HG02981 (cell line): ENCODE data around the gene ARIH1.

Source experiments
- ATAC-seq: cut with Tn5 transposase; IDR thresholded peaks from one replicate; pipeline ENCODE4 v1.9.1; 2021; ENCODE audit warnings: mild to moderate bottlenecking, moderate library complexity; ENCODE audit not compliant: unreplicated experiment

The ARIH1 gene

DNA sequence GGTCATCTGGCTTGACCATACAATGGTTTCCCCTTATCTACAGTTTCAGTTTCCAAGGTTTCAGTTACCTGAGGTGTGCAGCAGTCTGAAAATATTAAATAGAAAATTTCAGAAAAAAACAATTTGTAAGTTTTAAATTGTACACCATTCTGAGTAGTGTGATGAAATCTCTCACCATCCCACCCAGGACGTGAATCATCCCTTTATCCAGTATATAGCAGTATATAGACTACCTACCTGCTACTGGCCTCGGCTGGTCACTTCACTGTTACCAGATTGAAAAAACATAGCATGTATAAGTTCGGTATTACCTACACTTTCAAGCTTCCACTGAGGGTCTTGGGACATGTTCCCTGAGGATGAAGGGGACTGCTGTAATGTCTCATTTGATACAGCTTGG, 12.0 kb downstream of the ARIH1 start:
- ATAC-seq = no peak

DNA sequence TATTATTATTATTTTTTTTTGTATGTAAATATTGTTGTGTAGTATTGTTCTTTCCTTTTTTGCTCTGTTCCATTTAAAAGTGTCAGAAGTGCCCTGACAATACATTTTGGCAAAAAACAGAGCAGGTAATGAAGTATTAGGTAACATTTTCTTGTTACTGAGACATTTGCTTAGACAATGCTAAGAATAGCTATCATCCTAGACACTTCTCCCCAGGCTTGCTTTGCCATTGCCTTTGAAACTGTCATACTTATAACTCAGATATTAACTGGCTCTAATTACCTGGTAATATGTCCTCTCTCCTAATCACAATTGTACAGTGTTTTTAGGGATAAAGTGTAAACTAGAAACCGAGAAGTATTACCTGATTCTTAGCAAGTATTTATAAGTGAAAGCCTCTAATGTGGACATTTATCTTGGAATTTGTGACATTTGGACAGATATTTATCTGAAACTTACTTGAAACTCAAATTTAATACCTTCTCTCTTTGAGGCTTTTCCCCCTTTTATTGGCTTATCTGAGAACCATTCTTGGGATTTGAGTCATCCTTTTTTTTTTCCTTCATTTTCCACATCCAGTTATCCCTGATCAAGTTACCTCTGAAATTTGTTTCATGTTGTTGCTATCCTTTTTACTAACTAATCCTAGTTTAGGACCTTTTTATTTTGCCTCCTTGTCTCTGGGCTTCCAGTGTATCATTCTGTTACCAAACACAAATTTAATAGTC, 13.1 kb downstream of the ARIH1 start:
- ATAC-seq = no peak

DNA sequence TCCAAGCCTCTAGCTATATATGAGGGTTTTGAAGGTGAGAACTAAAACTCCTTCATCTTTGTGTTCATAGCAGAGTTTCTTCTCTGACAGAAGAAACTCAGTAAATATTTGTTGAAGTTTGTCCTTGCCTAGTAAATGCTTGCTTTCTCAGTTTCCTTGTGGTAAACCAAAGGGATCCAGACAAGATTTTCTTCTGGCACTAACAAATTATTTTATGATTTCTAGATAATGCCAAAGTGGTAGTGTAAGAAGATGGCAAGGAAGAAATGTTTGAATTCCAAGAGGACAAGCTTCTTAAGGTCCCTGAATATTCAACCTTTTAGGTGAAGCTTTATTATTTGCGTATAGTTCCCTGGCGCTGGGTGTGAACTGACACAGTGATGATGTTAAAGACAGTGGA, 14.4 kb downstream of the ARIH1 start:
- ATAC-seq = no peak

DNA sequence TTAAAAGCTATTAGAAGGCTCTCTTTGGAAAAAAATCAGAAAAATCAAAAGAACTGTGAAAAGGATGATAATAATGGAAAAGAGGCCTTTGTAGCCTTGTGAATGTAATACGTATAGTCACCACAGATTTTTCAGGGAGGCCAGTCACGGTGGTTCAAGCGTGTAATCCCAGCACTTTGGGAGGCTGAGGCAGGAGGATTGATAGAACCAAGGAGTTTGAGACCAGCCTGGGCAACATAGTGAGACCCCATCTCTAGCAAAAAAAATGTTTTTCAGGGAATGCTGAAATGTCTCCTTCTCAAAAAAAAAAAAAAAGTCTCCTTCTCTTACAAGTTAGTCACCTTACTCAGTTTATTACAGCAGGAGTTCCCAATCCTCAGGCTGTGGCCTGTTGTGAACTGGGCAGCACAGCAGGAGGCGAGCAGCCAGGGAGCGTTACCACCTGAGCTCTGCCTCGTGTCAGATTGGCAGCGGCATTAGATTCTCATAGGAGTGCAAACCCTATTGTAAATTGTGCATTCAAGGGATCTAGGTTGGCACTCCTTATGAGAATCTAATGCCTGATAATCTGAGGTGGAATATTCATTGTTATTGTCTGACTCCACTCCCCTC, 15.9 kb downstream of the ARIH1 start:
- ATAC-seq = no peak

DNA sequence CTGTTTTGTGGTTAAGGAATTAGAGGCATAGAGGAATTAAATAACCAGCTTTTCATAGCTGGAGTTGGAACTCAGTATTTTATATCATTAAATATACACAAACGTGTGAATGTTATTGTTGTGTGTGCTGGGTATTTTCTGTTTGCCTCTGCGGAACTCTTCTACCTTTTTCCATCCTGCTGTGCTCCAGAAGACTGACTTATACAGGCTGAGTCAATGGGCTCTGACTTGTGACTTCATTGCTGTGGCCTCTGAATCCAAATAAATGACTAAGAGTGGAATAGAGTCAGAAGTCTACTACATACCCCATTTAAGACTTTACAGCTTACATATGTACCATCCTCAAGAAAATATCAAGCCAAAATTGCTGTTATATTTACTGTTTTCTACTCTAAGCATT, 17.6 kb downstream of the ARIH1 start:
- ATAC-seq = no peak

DNA sequence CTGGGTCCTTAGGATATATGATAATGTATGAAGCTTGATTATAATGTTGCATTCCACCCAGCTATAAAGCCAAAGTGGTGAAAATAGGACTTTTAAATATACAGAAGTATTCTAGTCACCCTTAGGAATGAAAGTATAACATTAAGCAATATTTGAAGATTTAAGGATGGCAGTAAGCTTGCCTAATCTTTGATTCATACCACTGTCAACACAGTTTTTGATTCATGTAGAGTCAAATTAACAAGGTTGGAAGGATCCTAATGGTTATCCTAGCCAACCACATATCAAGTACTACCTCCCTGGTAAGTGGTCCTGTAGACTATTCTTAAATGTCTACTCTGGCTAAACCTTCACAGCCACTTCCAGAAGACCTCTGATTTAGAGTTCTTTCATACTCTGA, 18.6 kb downstream of the ARIH1 start:
- no peak for ATAC-seq

DNA sequence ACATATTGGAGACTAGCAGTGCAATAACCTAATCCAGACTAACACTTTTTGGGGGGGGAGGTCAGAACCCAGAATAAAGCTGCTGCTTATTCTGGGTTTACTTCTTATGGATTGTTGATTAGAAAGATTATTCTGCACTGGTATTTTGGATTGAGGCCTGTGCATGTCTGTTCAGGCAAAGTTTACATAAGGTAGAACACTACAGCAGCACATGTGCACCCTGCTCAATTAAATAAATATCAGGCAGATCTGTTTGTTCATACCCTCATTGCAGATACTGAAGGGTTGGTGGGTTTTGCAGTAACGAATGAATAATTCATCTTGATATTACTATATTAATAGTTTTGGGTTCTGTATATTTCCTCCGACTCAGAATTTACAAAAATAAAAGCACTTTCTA, 19.1 kb downstream of the ARIH1 start:
- ATAC-seq = no peak

DNA sequence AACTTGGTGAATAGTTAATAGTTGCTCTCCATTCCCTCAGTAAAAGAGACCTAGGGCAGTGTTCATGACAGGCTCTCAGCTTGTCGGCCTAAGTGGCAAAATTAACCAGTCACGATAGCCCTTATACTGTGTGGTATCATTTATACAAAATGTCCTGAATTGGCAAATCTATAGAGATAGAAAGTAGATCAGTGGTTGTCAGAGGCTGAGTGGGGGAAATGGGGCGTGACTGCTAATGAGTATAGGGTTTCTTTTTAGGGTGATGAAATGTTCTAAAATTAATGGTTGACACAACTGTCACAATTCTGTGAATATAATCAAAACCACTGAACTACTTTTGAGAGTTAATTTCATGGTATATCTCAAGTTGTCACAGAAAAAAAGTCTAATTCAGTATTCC, 20.9 kb downstream of the ARIH1 start:
- ATAC-seq = no peak

DNA sequence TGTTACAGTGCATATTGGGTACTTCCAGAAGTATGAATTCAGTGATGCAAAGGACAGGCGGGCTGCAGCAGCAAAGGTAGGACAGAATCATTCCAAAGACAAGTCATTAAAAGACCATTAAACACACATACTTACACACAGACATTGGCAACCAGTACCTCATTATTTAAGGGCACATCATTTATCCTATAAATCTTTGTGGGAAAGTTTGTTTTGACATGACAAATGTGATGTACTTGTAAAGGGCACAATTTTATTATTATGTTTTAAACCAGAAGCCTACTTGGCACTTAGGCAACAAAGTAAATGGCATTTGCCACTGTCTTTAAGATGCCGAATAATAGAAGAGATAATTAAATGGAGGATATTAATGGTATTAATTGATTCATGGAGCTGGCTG, 22.7 kb downstream of the ARIH1 start:
- no peak for ATAC-seq

DNA sequence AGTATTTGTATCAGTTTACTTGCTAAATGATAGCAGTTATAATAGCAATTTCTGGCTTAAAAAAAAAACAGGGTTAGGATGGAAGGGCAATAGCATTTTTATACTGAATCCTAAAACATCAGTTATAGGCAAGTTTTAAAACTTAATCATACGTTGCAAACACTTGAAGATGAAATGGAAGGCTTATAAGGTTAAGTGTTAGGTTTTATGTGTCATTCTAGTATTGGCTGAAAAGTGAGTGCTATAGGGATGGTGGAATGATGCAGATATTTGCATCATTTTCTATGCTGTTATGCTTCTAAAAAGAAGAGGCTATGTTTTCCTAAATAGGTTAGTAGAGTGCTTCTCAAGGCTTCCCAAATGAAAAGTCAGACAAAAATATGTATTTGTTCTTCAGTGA, 23.3 kb downstream of the ARIH1 start:
- ATAC-seq = no peak

DNA sequence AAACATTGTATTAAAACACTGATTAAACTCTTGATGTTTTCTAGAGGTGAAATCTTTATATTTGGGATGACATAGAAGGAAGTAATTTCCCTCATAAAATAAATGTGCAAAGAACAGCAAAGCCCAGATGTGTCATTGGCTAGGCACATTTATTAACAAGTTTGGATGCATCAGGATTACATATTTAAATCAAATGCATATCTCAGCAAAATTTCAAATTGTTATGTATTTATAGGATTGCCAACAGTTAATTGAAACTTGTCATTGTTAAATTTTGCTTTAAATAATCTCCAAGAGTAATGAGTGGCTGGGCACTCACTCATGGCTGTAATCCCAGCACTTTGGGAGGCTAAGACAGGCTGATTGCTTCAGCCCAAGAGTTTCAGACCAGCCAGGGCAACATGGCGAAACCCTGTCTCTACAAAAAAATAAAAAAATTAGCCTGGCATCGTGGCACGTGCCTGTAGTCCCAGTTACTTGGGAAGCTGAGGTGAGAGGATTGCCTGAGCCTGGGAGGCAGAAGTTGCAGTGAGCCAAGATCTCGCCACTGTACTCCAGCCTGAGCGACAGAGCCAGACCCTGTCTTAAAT, 28.2 kb downstream of the ARIH1 start:
- no peak for ATAC-seq

DNA sequence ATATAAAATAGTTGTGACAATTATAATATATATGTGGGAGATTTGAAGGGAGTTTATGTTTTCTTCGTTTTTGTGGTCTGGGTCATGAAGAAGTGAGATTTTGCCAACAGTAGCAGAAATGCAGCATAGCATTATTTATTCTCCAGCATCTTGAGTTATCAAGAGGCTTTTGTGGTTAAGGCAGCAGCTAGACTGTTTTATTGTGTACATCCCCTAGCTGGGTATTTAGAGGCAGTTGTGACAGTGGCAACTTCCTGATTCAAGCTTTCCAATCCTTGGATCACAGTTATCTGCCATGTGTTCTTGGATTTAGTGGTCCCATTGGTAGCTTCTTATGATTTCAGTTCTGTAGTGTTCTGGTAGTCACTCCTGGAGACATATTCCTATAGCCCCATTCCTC, 29.0 kb downstream of the ARIH1 start:
- no peak for ATAC-seq

DNA sequence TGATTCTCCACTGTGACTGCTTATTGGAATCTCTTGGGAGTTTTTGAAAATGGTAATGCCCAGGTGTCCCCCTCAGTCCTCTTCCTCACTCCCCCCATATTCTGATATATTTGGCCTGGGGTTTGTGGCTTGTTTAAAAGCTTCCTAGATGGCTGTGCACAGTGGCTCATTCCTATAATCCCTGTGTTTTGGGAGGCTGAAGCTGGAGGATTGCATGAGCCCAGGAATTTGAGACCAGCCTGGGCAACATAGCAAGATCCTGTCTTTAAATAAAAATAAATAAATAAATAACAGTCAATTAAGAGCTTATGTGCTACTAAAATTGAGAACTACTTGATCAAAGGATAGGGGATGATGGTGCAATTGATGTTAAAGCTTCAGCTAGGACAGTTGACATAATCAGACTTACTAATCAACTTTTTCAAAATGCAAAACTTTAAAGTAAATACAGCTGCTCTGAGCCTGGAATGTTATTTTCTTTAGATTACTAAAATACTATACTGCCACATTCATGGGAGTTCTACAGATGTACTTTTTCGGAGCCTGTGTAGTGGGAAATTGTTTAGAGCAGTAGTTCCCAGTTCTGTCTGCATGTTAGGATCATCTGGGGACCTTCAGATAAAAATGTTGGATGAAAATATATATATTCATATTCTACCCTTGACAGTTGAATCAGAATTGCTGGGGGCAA, 33.4 kb downstream of the ARIH1 start:
- ATAC-seq = no peak

DNA sequence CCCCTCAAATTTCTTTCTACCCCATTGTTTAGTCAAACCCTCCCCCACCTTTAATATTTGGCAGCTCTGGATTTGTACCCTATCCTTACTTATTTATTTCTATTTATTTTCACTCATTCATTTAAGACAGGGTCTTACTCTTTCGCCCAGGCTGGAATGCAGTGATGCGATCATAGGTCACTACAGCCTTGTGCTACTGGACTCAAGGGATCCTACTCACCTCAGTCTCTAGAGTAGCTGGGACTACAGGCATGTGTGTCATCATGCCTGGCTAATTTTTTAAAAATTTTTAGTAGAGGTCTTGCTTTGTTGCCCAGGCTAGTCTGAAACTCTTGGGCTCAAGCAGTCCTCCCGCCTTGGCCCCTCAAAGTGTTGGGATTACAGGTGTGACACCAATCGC, 35.4 kb downstream of the ARIH1 start:
- no peak for ATAC-seq

DNA sequence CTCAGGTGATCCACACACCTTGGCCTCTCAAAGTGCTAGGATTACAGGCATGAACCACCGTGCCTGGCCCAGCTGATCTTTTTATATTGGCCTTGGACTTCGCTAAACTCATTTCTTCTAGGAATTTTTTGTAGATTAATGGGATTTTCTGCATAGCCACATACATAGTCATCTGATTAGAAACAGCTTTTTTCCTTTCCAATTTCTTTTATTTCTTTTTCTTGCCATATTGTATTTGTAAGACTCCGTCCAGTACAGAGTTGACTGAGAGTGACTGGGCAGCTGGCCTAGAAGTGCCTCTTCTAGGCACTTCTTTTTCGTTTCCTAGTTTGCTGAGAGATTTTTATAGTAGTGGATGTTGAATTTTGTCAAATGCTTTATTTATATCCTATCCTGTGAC, 37.4 kb downstream of the ARIH1 start:
- no peak for ATAC-seq

DNA sequence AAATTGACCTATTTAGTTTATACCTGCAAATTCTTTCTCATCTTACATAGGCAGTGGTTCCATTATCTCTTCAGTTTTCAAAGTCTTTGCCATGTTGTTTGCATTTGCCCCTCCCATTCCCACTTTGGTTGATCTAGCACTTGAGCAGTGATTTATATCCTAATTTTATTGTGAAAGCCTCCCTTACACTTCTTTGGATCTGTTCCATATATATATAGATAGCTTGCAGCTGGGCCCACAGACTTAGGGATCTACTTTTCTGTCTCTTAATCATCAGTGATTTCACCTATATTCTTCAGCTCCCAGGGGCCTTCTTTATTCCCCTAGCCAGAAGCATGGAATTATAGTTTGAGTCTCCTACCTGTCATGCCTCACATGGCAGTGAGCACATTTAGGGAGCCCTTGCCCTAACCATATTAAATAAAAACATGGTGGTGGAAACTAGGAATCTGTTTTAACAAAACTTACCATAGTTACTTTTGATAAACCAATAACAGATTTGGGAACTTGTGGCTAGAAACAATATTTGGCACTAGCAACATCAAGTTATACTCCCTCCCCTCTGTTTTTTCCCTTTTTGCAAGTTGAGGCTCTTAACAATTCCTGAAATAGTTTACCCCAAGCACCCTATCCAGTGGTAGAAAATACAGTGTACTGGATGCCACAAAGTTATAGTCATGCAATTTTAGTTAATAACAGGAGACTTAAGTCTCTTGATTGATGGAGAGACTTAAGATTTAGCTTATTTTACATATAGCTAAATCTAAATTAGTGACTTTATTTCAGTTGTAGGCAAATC, 41.7 kb downstream of the ARIH1 start:
- ATAC-seq = no peak

DNA sequence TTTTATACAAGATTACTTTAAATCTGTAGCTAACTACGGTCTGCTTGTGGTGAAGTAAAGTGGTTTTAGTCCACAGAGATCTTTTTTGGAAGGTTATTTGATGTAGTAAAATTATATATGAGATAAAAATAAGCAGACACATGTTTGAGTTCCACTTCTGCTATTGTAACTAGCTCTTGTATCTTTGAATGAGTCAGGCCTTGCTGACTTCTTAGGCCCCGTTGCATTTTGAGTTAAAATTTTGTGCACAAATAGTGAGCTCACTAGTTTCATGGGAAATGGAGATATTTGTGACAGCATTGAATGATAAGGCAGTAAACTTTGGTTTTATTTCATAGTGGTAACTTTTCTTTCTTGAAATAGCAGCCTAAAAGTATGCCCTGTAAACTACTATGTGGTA, 42.6 kb downstream of the ARIH1 start:
- no peak for ATAC-seq

DNA sequence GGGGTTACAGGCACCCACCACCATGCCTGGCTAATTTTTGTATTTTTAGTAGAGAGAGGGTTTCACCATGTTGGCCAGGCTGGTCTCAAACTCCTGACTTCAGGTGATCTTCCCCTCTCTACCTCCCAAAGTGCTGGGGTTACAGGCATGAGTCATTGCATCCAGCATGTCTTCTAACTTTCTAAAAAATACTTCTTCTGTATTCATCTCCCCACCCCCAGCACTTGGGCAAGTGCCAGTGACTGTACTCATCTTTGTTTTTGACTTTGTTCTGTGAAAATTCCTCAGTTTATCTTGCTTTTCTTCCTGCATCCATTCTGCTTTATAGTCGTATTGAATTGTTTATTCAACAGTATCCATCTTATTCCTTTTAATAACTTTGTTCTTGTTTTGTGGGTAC, 47.6 kb downstream of the ARIH1 start:
- ATAC-seq = no peak

DNA sequence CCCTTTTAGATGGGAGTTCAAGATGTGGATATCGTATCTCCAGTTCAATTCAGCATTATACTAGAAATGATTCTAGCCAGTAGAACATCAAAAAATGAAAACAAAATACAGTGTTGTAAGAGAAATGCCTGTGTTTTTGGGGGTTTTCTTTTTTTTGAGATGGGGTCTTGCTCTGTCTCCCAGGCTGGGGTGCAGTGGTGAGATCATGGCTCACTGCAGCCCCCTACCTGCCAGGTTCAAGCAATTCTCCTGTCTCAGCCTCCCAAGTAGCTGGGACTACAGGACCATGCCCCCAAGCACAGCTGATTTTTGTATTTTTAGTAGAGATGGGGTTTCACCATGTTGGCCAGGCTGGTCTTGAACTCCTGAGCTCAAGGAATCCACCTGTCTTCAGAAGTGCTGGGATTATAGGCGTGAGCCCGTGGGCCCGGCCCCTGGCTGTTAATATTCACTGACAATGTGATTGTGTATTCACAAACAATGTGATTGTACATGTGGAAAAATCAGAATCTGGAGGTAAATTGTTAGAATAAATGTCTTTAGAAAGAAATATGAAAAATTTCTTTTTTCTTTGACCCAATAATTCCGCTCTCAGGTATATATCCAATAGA, 59.0 kb downstream of the ARIH1 start:
- no peak for ATAC-seq

DNA sequence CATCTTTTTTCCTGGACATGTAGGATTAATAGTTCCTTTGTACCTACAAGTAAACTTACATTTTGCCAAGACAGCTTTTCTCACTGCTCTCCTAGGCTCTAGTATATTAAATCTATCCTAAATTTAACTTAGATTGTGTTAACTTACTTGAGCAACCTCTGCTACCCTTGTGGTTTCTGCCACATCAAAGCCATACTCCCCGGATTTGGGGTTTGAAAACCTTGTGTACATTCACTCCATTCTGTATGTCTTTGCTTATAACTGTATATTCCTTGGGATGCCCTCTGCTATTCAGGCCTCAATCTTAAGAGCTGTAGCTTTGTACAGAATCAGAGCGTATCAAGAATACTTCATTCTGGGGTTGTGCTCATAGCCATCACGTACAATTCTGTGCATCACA, 60.4 kb downstream of the ARIH1 start:
- no peak for ATAC-seq

DNA sequence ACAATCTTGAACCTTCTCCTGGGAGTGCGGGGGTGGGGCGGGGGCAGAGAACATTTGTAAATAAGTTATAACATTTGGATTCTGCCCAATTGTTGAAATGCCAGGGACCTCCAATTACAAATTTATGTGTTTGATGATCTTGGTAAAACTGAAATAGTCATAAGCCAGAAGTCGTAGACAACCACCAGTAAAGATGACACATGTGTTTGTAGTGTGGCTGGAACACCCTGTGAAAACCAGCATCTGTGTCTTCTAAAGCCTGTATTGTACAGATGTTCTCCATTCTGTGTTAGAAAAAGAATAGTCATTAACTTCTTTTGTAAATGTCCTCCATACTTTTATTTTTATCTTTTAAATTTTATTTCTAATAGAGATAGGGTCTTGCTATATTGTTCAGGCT, 61.8 kb downstream of the ARIH1 start:
- ATAC-seq = no peak
